ENCODE results near the gene MTERF2. TPM values are rescaled to one million over a fixed set of nuclear protein-coding genes. Genes with fewer than 3 reads are reported as not detected.

Gene MTERF2
- 3.4 to 4.7 TPM (median 4.3 TPM) in 5 replicates for total RNA-seq (2022; extraction: Qiagen RNA extraction)

GRCh38 chr12:106986625-106987389, at the start of gene MTERF2:
Gene MTERF2, minus strand, starts transcription at chr12:106987146. Its CDS starts 8,432 bp downstream, at chr12:106978714.

GRCh38 chr12:106955377-106956047, 31.4 kb downstream of the MTERF2 start, which contains the start of gene TMEM263:
Gene TMEM263, plus strand, starts transcription at chr12:106955907. Its CDS starts 11,210 bp downstream, at chr12:106967117.

Other genes starting within 250 kb of the MTERF2 start
- gene RIC8B, start 212.5 kb downstream of the MTERF2 start, total RNA-seq (2022; extraction: Qiagen RNA extraction) = 7.9 to 9.2 TPM (median 8.0 TPM) in 5 replicates
- gene TMEM263, start 31.2 kb downstream of the MTERF2 start, total RNA-seq (2022; extraction: Qiagen RNA extraction) = 24.4 to 31.9 TPM (median 30.2 TPM) in 5 replicates
- 20.6 to 28.1 TPM (median 22.8 TPM) in 5 replicates for gene CRY1, start 106.4 kb upstream of the MTERF2 start, total RNA-seq (2022; extraction: Qiagen RNA extraction)